ENCODE results near the gene DUS4L.

The DUS4L gene

GRCh38 chr7:107606303-107606702, 42.5 kb downstream of the DUS4L start:
- no peak for TF ChIP-seq FOXK2 (IDR thresholded peaks at IDR 0.05)
- no peak for TF ChIP-seq HDGF (IDR thresholded peaks at IDR 0.05; ENCODE audit: borderline replicate concordance)
- no peak for TF ChIP-seq FOXM1 (IDR thresholded peaks at IDR 0.05; ENCODE audit: borderline replicate concordance)
- no peak for TF ChIP-seq FOXA1 (IDR thresholded peaks at IDR 0.05)
- TF ChIP-seq ELF4 (IDR thresholded peaks at IDR 0.05): no peak
- no peak for TF ChIP-seq LEF1 (IDR thresholded peaks at IDR 0.05; ENCODE audit: borderline replicate concordance)
- no peak for TF ChIP-seq CTBP1 (IDR thresholded peaks at IDR 0.05; ENCODE audit: borderline replicate concordance)
- TF ChIP-seq PKNOX1 (IDR thresholded peaks at IDR 0.05): no peak
- TF ChIP-seq TARDBP (IDR thresholded peaks at IDR 0.05): no peak
- TF ChIP-seq SUZ12 (IDR thresholded peaks at IDR 0.05): no peak
- TF ChIP-seq ARNT (IDR thresholded peaks at IDR 0.05): no peak
- TF ChIP-seq L3MBTL2 (conservative IDR thresholded peaks at IDR 0.05): no peak
- TF ChIP-seq BHLHE40 (IDR thresholded peaks at IDR 0.05; ENCODE audit: borderline replicate concordance): no peak
- no peak for TF ChIP-seq ZNF384 (IDR thresholded peaks at IDR 0.05)
- TF ChIP-seq SP1 (IDR thresholded peaks at IDR 0.05): no peak
- TF ChIP-seq NFRKB (IDR thresholded peaks at IDR 0.05): no peak
- ChIA-PET POLR2A (no interaction called here), CTCF (no interaction called here)
- DNase-seq (ENCODE audit: extremely low spot score): no peak

GRCh38 chr7:107609811-107610261, 46.1 kb downstream of the DUS4L start:
- ChIA-PET POLR2A (no interaction called here), CTCF (no interaction called here)
- DNase-seq (ENCODE audit: extremely low spot score): no peak
- TF ChIP-seq NFRKB (IDR thresholded peaks at IDR 0.05) (no peak), ELF4 (IDR thresholded peaks at IDR 0.05) (no peak), ZNF384 (IDR thresholded peaks at IDR 0.05) (no peak), LEF1 (IDR thresholded peaks at IDR 0.05; ENCODE audit: borderline replicate concordance) (no peak)

GRCh38 chr7:107610323-107610722, 46.6 kb downstream of the DUS4L start:
- CTCF ChIA-PET: no interaction called here
- POLR2A ChIA-PET: no interaction called here
- TF ChIP-seq TARDBP (IDR thresholded peaks at IDR 0.05) (no peak), L3MBTL2 (conservative IDR thresholded peaks at IDR 0.05) (no peak), CTBP1 (IDR thresholded peaks at IDR 0.05; ENCODE audit: borderline replicate concordance) (no peak), FOXM1 (IDR thresholded peaks at IDR 0.05; ENCODE audit: borderline replicate concordance) (no peak), ARNT (IDR thresholded peaks at IDR 0.05) (no peak)
- no peak for DNase-seq (ENCODE audit: extremely low spot score)

- no peak for DNase-seq (ENCODE audit: extremely low spot score)
- CTCF ChIA-PET: no interaction called here
- TF ChIP-seq FOXA1 (IDR thresholded peaks at IDR 0.05) (no peak), HDGF (IDR thresholded peaks at IDR 0.05; ENCODE audit: borderline replicate concordance) (no peak), L3MBTL2 (conservative IDR thresholded peaks at IDR 0.05) (no peak), LEF1 (IDR thresholded peaks at IDR 0.05; ENCODE audit: borderline replicate concordance) (no peak)
- POLR2A ChIA-PET: no interaction called here
Measured at GRCh38 chr7:107613439-107613838, 49.7 kb downstream of the DUS4L start.

- no peak for TF ChIP-seq SUZ12 (IDR thresholded peaks at IDR 0.05)
- TF ChIP-seq TARDBP (IDR thresholded peaks at IDR 0.05): no peak
- no peak for TF ChIP-seq LEF1 (IDR thresholded peaks at IDR 0.05; ENCODE audit: borderline replicate concordance)
- no peak for TF ChIP-seq ARNT (IDR thresholded peaks at IDR 0.05)
- no peak for TF ChIP-seq ELF4 (IDR thresholded peaks at IDR 0.05)
- TF ChIP-seq NFRKB (IDR thresholded peaks at IDR 0.05): no peak
- no peak for TF ChIP-seq FOXM1 (IDR thresholded peaks at IDR 0.05; ENCODE audit: borderline replicate concordance)
- TF ChIP-seq ZNF384 (IDR thresholded peaks at IDR 0.05): no peak
- TF ChIP-seq FOXA1 (IDR thresholded peaks at IDR 0.05): no peak
- TF ChIP-seq L3MBTL2 (conservative IDR thresholded peaks at IDR 0.05): no peak
- no peak for TF ChIP-seq SP1 (IDR thresholded peaks at IDR 0.05)
- TF ChIP-seq HDGF (IDR thresholded peaks at IDR 0.05; ENCODE audit: borderline replicate concordance): no peak
- no peak for TF ChIP-seq CTBP1 (IDR thresholded peaks at IDR 0.05; ENCODE audit: borderline replicate concordance)
- no peak for TF ChIP-seq PKNOX1 (IDR thresholded peaks at IDR 0.05)
- ChIA-PET POLR2A (no interaction called here), CTCF (no interaction called here)
- DNase-seq (ENCODE audit: extremely low spot score): no peak
Measured at GRCh38 chr7:107613948-107614347, 50.2 kb downstream of the DUS4L start.

- DNase-seq (ENCODE audit: extremely low spot score): no peak
- POLR2A ChIA-PET: no interaction called here
- CTCF ChIA-PET: no interaction called here
- TF ChIP-seq ARNT (IDR thresholded peaks at IDR 0.05) (no peak), TARDBP (IDR thresholded peaks at IDR 0.05) (no peak), FOXA1 (IDR thresholded peaks at IDR 0.05) (no peak), ELF4 (IDR thresholded peaks at IDR 0.05) (no peak), L3MBTL2 (conservative IDR thresholded peaks at IDR 0.05) (no peak), BHLHE40 (IDR thresholded peaks at IDR 0.05; ENCODE audit: borderline replicate concordance) (no peak), NFRKB (IDR thresholded peaks at IDR 0.05) (no peak), HDGF (IDR thresholded peaks at IDR 0.05; ENCODE audit: borderline replicate concordance) (no peak)
Measured at GRCh38 chr7:107614425-107614824, 50.7 kb downstream of the DUS4L start.

GRCh38 chr7:107615910-107616680, 52.3 kb downstream of the DUS4L start:
- no peak for TF ChIP-seq FOXK2 (IDR thresholded peaks at IDR 0.05)
- TF ChIP-seq SP1 (IDR thresholded peaks at IDR 0.05): no peak
- no peak for TF ChIP-seq TARDBP (IDR thresholded peaks at IDR 0.05)
- no peak for TF ChIP-seq L3MBTL2 (conservative IDR thresholded peaks at IDR 0.05)
- no peak for TF ChIP-seq BHLHE40 (IDR thresholded peaks at IDR 0.05; ENCODE audit: borderline replicate concordance)
- TF ChIP-seq FOXA1 (IDR thresholded peaks at IDR 0.05): no peak
- TF ChIP-seq ELF4 (IDR thresholded peaks at IDR 0.05): no peak
- no peak for TF ChIP-seq HDGF (IDR thresholded peaks at IDR 0.05; ENCODE audit: borderline replicate concordance)
- TF ChIP-seq PKNOX1 (IDR thresholded peaks at IDR 0.05): no peak
- TF ChIP-seq ZNF384 (IDR thresholded peaks at IDR 0.05): no peak
- TF ChIP-seq SUZ12 (IDR thresholded peaks at IDR 0.05): no peak
- TF ChIP-seq CTBP1 (IDR thresholded peaks at IDR 0.05; ENCODE audit: borderline replicate concordance): no peak
- no peak for TF ChIP-seq LEF1 (IDR thresholded peaks at IDR 0.05; ENCODE audit: borderline replicate concordance)
- no peak for TF ChIP-seq NFRKB (IDR thresholded peaks at IDR 0.05)
- TF ChIP-seq FOXM1 (IDR thresholded peaks at IDR 0.05; ENCODE audit: borderline replicate concordance): no peak
- TF ChIP-seq ARNT (IDR thresholded peaks at IDR 0.05): no peak
- ChIA-PET POLR2A (no interaction called here), CTCF (no interaction called here)
- no peak for DNase-seq (ENCODE audit: extremely low spot score)
